ENCODE results near the gene MCU. TPM values are rescaled to one million over a fixed set of nuclear protein-coding genes. Genes with fewer than 3 reads are reported as not detected.

MCU gene
- total and polyA plus RNA-seq, 10 of the 15 experiments (the other 5 are each of a cell fraction or from before 2014, with no cell fraction given), result 5.1 to 49.1 (median 17.9) TPM

- TF ChIP-seq E2F4 (IDR thresholded peaks at IDR 0.05; ENCODE audit: low read depth, low read length), result no peak
These were observed 120.9 kb downstream of the MCU start (continued) for GRCh38 chr10:72812753-72813430.

DNA sequence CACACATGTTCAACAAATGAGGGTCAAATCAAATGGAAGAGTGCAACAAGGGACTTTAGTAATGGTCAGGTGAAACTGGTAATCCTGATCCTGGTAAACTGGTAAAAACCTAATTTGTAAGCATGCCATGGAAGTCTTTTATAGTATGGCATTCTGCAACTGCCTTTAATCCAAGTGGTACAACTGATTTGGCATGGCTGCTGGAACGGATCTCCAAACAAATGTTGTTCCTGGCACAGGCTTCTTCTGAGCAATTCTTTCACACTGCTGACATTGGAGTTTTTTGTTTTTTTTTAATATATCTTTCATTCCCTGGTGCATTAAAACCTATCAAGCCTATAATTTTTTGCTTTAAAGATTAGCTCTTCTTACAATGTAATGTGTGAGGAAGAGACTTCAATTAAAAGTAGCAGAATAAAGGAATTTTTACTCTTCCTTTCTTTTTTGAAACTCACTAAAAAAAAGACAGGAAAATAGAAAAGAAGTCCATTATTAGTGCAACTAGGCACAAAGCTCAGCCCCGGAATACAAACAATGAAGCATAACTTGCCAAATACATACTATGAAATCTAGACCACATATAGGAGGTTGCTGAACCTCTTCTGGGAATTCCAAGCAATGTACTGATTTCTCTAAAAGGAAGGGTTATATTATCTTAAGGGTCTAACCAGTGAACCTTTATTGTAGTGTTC lies 122.3 kb downstream of the MCU start:
- DNase-seq (ENCODE audit: low read depth, low spot score) (no peak), FAIRE-seq (no peak), ATAC-seq (no peak)
- Histone ChIP-seq H3K79me2 (ENCODE audit: control insufficient read depth, insufficient read depth, low read length) (no peaks in the 10 kb centered on the region), H4K20me1 (ENCODE audit: control insufficient read depth, insufficient read depth) (no peaks in the 10 kb centered on the region), H3K4me1 (ENCODE audit: control insufficient read depth, insufficient read depth, low read length) (no peaks in the 10 kb centered on the region), H3K9ac (ENCODE audit: control insufficient read depth, insufficient read depth, low read length) (no peak overlapping the region), H3K4me3 (no peak overlapping the region), H3K9me3 (replicated peaks; ENCODE audit: control insufficient read depth, insufficient read depth, low read length) (no peaks in the 10 kb centered on the region), H3K27me3 (replicated peaks in 1 of 2; ENCODE audit: control insufficient read depth in 2 of 2, insufficient read depth in 2 of 2, low read length in 1 of 2) (no peaks in the 10 kb centered on the region), H2AFZ (ENCODE audit: control insufficient read depth, low read depth, low read length) (no peak overlapping the region), H3K36me3 (ENCODE audit: control insufficient read depth in 2 of 2, insufficient read depth in 2 of 2, low read length in 1 of 2) (no peaks in the 10 kb centered on the region), H3K27ac (ENCODE audit: control insufficient read depth, insufficient read depth) (no peak overlapping the region), H3K4me2 (ENCODE audit: control insufficient read depth, insufficient read depth) (no peak overlapping the region)
- ChIA-PET POLR2A (no interaction called here), RAD21 (ENCODE audit: unreplicated experiment) (no interaction called here), SMC1A (ENCODE audit: uncharacterized antibody, unreplicated experiment) (interaction anchor here (0.7 kb wide), 1 partner anchor 34 kb away, joined by 3 read pairs; no protein-coding TSS in a partner anchor), CTCF (no interaction called here)
- TF ChIP-seq SKIL (IDR thresholded peaks at IDR 0.05; ENCODE audit: low read depth, poor library complexity, severe bottlenecking), result no peak
- TF ChIP-seq EZH2 (IDR thresholded peaks at IDR 0.05; ENCODE audit: borderline replicate concordance, control insufficient read depth, low read depth, low read length), result no peak
- TF ChIP-seq YY1 (IDR thresholded peaks at IDR 0.05; ENCODE audit: low read depth, low read length), result no peak
- TF ChIP-seq ASH2L (IDR thresholded peaks at IDR 0.05; ENCODE audit: borderline replicate concordance, low read depth), result no peak
- TF ChIP-seq ZNF217 (IDR thresholded peaks at IDR 0.05), result no peak
- no peak for TF ChIP-seq HDAC6 (IDR thresholded peaks at IDR 0.05; ENCODE audit: unreplicated experiment)
- no peak for TF ChIP-seq CREB1 (IDR thresholded peaks at IDR 0.05; ENCODE audit: low read depth)
- TF ChIP-seq, protein P1, sequence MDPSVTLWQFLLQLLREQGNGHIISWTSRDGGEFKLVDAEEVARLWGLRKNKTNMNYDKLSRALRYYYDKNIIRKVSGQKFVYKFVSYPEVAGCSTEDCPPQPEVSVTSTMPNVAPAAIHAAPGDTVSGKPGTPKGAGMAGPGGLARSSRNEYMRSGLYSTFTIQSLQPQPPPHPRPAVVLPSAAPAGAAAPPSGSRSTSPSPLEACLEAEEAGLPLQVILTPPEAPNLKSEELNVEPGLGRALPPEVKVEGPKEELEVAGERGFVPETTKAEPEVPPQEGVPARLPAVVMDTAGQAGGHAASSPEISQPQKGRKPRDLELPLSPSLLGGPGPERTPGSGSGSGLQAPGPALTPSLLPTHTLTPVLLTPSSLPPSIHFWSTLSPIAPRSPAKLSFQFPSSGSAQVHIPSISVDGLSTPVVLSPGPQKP (IDR thresholded peaks at IDR 0.05; ENCODE audit: low read depth, low read length), result no peak
- TF ChIP-seq SMC3 (IDR thresholded peaks at IDR 0.05; ENCODE audit: borderline replicate concordance, low read length), result no peak
- TF ChIP-seq PBX3 (IDR thresholded peaks at IDR 0.05; ENCODE audit: insufficient replicate concordance, low read depth, low read length), result no peak
- no peak for TF ChIP-seq RUNX3 (IDR thresholded peaks at IDR 0.05; ENCODE audit: low read length)
- 52% methylated on average over 2 of the region's 2 CpGs for WGBS (ENCODE audit: insufficient coverage, insufficient replicate concordance, low lambda C conversion rate, missing lambda C conversion rate)
- in situ Hi-C loops (cut with MboI) (no loop called here), intact Hi-C loops (cut with micrococcal nuclease; ENCODE audit: unreplicated experiment) (no loop called here)
- BruUV-seq (replicated peaks), result no TSS peak

Measured in GM12878 (cell line).